Gastroesophageal sphincter (tissue), 3 donors: ENCODE data around the gene LDLRAD4.

Source experiments
- CTCF ChIP-seq, 4 experiments: fragments of 200-600 bp in 2 of 4; fragments of 450-650 bp in 2 of 4; sonication (generic) in 1 of 4; IDR thresholded peaks; one replicate each; pipeline ENCODE4 v1.5.1; 2017 to 2019; ENCODE audit warnings: antibody characterized with exemption in 4 of 4, mild to moderate bottlenecking in 2 of 4, moderate library complexity in 2 of 4
- POLR2A ChIP-seq, 2 donors: fragments of 450-650 bp; IDR thresholded peaks; one replicate each; pipeline ENCODE4 v1.6.1; 2017; ENCODE audit warnings: antibody characterized with exemption in 2 of 2, mild to moderate bottlenecking in 2 of 2, moderate library complexity in 1 of 2
- POLR2AphosphoS5 ChIP-seq: sonication (generic); formaldehyde crosslinking; IDR thresholded peaks from one replicate; pipeline ENCODE4 v1.6.1; 2017; ENCODE audit warnings: antibody characterized with exemption

- TF ChIP-seq CTCF (IDR thresholded peaks at IDR 0.05) (no peak), POLR2AphosphoS5 (no peak), POLR2A (IDR thresholded peaks at IDR 0.05) (no peak)
These were observed 223.2 kb downstream of the LDLRAD4 start for GRCh38 chr18:13441736-13442135.
